HepG2 (cell line): ENCODE data around the gene TAF6. TPM values are rescaled to one million over a fixed set of nuclear protein-coding genes. Genes with fewer than 3 reads are reported as not detected.
A peak's percentile ranks its signal among the peaks of the same experiment; 100 is the strongest.

ENCODE experiments used
- ATAD3A ChIP-seq: sonication (generic); formaldehyde crosslinking; IDR thresholded peaks from 2 replicates; pipeline ENCODE4 v1.4.0; 2020; ENCODE audit warnings: missing genetic modification reagents
- ATRX ChIP-seq: sonication (generic); formaldehyde crosslinking; IDR thresholded peaks from 2 replicates; pipeline ENCODE4 v1.4.0; 2020; ENCODE audit warnings: missing genetic modification reagents, borderline replicate concordance
- CSRNP2 ChIP-seq: sonication (generic); formaldehyde crosslinking; conservative IDR thresholded peaks from 2 replicates; pipeline ENCODE4 v1.8.0; 2022; ENCODE audit warnings: low read depth, missing genetic modification reagents
- GFI1 ChIP-seq: sonication (generic); formaldehyde crosslinking; IDR thresholded peaks from 2 replicates; pipeline ENCODE4 v1.5.0; 2020; ENCODE audit warnings: missing genetic modification reagents, mild to moderate bottlenecking, borderline replicate concordance
- JARID2 ChIP-seq: sonication (generic); formaldehyde crosslinking; IDR thresholded peaks from 2 replicates; pipeline ENCODE4 v1.8.1; 2023; ENCODE audit warnings: missing genetic modification reagents, inconsistent platforms; ENCODE audit not compliant: insufficient replicate concordance
- MXI1 ChIP-seq: IDR thresholded peaks from 3 replicates; pipeline ENCODE4 v1.6.1; 2012; ENCODE audit warnings: low read depth, low read length, inconsistent platforms, borderline replicate concordance
- NKX3-1 ChIP-seq: sonication (generic); formaldehyde crosslinking; IDR thresholded peaks from 2 replicates; pipeline ENCODE4 v1.5.0; 2020; ENCODE audit warnings: missing genetic modification reagents
- PHF8 ChIP-seq: sonication (generic); formaldehyde crosslinking; IDR thresholded peaks from 2 replicates; pipeline ENCODE4 v1.5.0; 2020; ENCODE audit warnings: missing genetic modification reagents
- RAD21 ChIP-seq: fragments of 450-650 bp; formaldehyde crosslinking; IDR thresholded peaks from 2 replicates; pipeline ENCODE4 v1.5.0; 2020; ENCODE audit warnings: mild to moderate bottlenecking
- SAFB2 ChIP-seq: sonication (generic); formaldehyde crosslinking; IDR thresholded peaks from 2 replicates; pipeline ENCODE4 v1.5.1; 2020; ENCODE audit warnings: missing genetic modification reagents, low read depth, mild to moderate bottlenecking, borderline replicate concordance
- TEAD3 ChIP-seq: optimal IDR thresholded peaks from 2 replicates; pipeline ENCODE3; 2016; ENCODE audit warnings: borderline replicate concordance
- ZBTB33 ChIP-seq: sonication (generic); formaldehyde crosslinking; IDR thresholded peaks from 2 replicates; pipeline ENCODE4 v1.4.0; 2020; ENCODE audit warnings: missing genetic modification reagents
- ZBTB7B ChIP-seq: sonication (generic); formaldehyde crosslinking; IDR thresholded peaks from 2 replicates; pipeline ENCODE4 v1.4.0; 2020; ENCODE audit warnings: missing genetic modification reagents
- ZNF296 ChIP-seq: sonication (generic); formaldehyde crosslinking; conservative IDR thresholded peaks from 2 replicates; pipeline ENCODE4 v1.5.0; 2020; ENCODE audit warnings: mild to moderate bottlenecking, missing genetic modification reagents
- ZNF337 ChIP-seq: sonication (generic); formaldehyde crosslinking; IDR thresholded peaks from 2 replicates; pipeline ENCODE4 v1.5.1; 2020; ENCODE audit warnings: missing genetic modification reagents, low read depth, mild to moderate bottlenecking, borderline replicate concordance
- ZNF605 ChIP-seq: sonication (generic); formaldehyde crosslinking; IDR thresholded peaks from 2 replicates; pipeline ENCODE4 v1.8.0; 2022; ENCODE audit warnings: mild to moderate bottlenecking, missing genetic modification reagents
- ZNF646 ChIP-seq: sonication (generic); formaldehyde crosslinking; IDR thresholded peaks from 2 replicates; pipeline ENCODE4 v1.9.0; 2021; ENCODE audit warnings: mild to moderate bottlenecking, missing genetic modification reagents
- ZNF704 ChIP-seq: sonication (generic); formaldehyde crosslinking; IDR thresholded peaks from 2 replicates; pipeline ENCODE4 v1.8.1; 2023; ENCODE audit warnings: mild to moderate bottlenecking, inconsistent platforms, moderate library complexity, missing genetic modification reagents, borderline replicate concordance
- polyA plus RNA-seq, 8 experiments: library from polyadenylated mRNA; depleted of rRNA in 3 of 8; stranded (reverse) in 7 of 8; unstranded in 1 of 8; fragments of >200 nt; fragmentation: Illumina TruSeq in 4 of 8; extraction: Trizol in 4 of 8; gene quantifications; 2 replicates each; pipeline versions ENCODE4 v1.2.1 to v1.2.3, GENCODE V29; 2011 to 2016; ENCODE audit warnings: low read depth in 4 of 8, missing spikeins in 1 of 8, mixed read lengths in 1 of 8; ENCODE audit not compliant: insufficient read depth in 1 of 8
- total RNA-seq, 5 experiments: library from RNA; depleted of rRNA; stranded (reverse); fragments of >200 nt; fragmentation: Illumina TruSeq; extraction: Trizol; gene quantifications; 2 replicates each; pipeline ENCODE4 v1.2.3, GENCODE V29; 2016; ENCODE audit warnings: low read depth in 1 of 5

TAF6 gene
- total and polyA plus RNA-seq, 2 of the 13 experiments (the other 11 are each of a cell fraction or from before 2014, with no cell fraction given) = 12.9 to 18.8 TPM

- TF ChIP-seq ZNF646 (no peak), ZNF337 (CRISPR knock-in tag) (no peak; the same call in 1 of the 2 replicates), JARID2 (CRISPR knock-in tag) (no peak), RAD21 (no peak; the same call in 1 of the 2 replicates), ZNF296 (CRISPR knock-in tag) (no peak), ZNF605 (CRISPR knock-in tag) (peak; percentile 74), TEAD3 (peak; percentile 82), ATRX (no peak), CSRNP2 (CRISPR knock-in tag) (no peak), MXI1 (peak; percentile 97), ATAD3A (no peak), PHF8 (CRISPR knock-in tag) (peak; percentile 53; the same call in 1 of the 2 replicates), ZBTB33 (CRISPR knock-in tag) (peak; percentile 31), NKX3-1 (no peak; the same call in 1 of the 2 replicates), ZBTB7B (0 out of 2 replicates have a peak, but pooled peaks have one; percentile 39), ZNF704 (CRISPR knock-in tag) (peak; percentile 27; the same call in 1 of the 2 replicates), GFI1 (no peak), SAFB2 (CRISPR knock-in tag) (no peak; the same call in 1 of the 2 replicates)
Measured at GRCh38 chr7:100100420-100101015, 18.6 kb downstream of the TAF6 start (continued).
